Calu3 (cell line): Measurements from ENCODE around the gene ZNF445. TPM values are rescaled to one million over a fixed set of nuclear protein-coding genes. Genes with fewer than 3 reads are reported as not detected.

ENCODE experiments used
- BruUV-seq: library from RNA; stranded (reverse); fragments of 400-500 nt; replicated peaks from 2 replicates; lab custom pipeline; 2021; lab: Mats Ljungman, UMichigan
- CTCF ChIA-PET: fragments of 300-600 bp; sonication (Branson Sonifier 250); formaldehyde crosslinking; loops from one replicate; lab custom pipeline; 2022; ENCODE audit warnings: antibody characterized with exemption; lab: Charles Lee
- DNase-seq: peaks from one replicate; pipeline ENCODE4 v3.0.0; 2022
- H3K27ac Mint-ChIP-seq: one replicate; pipeline ENCODE4 v1.8.0; 2022; ENCODE audit warnings: mixed read lengths; ENCODE audit not compliant: unreplicated experiment
- H3K27me3 Mint-ChIP-seq: one replicate; pipeline ENCODE4 v1.8.0; 2022; ENCODE audit warnings: mixed read lengths; ENCODE audit not compliant: unreplicated experiment
- H3K36me3 Mint-ChIP-seq: one replicate; pipeline ENCODE4 v1.8.0; 2022; ENCODE audit warnings: mild to moderate bottlenecking, moderate library complexity, mixed read lengths; ENCODE audit not compliant: insufficient read depth, unreplicated experiment
- H3K4me1 Mint-ChIP-seq: one replicate; pipeline ENCODE4 v1.8.0; 2022; ENCODE audit warnings: mild to moderate bottlenecking, low read depth, mixed read lengths; ENCODE audit not compliant: unreplicated experiment
- H3K4me3 Mint-ChIP-seq: one replicate; pipeline ENCODE4 v1.8.0; 2022; ENCODE audit warnings: mild to moderate bottlenecking, low read depth, moderate library complexity, mixed read lengths; ENCODE audit not compliant: unreplicated experiment
- H3K9me3 Mint-ChIP-seq: one replicate; pipeline ENCODE4 v1.8.0; 2022; ENCODE audit warnings: low read depth, mixed read lengths; ENCODE audit not compliant: unreplicated experiment
- intact Hi-C: fragments of 100-400 bp; cut with micrococcal nuclease; formaldehyde crosslinking; loops from one replicate; pipeline ENCODE4 v1.10.0; 2022; ENCODE audit not compliant: unreplicated experiment
- total RNA-seq: library from RNA; stranded (reverse); gene quantifications from 2 replicates; pipeline ENCODE4 v1.2.3, GENCODE V29; 2022
- TF ChIP-seq, protein P1 (sequence below): fragments of 200-600 bp; IDR thresholded peaks from one replicate; pipeline ENCODE4 v1.8.0; 2022; ENCODE audit warnings: antibody characterized with exemption; ENCODE audit not compliant: unreplicated experiment

The ZNF445 gene
- total RNA-seq, 1 experiment from 2014 or later, result 17.3 TPM

GRCh38 chr3:44510000-44510368 lies 32.5 kb upstream of the ZNF445 start:
- peak overlapping the region; percentile 87 for H3K27ac Mint-ChIP-seq
- peaks cover 20% of the 10 kb centered on the region for H3K36me3 Mint-ChIP-seq
- TF ChIP-seq, protein P1, sequence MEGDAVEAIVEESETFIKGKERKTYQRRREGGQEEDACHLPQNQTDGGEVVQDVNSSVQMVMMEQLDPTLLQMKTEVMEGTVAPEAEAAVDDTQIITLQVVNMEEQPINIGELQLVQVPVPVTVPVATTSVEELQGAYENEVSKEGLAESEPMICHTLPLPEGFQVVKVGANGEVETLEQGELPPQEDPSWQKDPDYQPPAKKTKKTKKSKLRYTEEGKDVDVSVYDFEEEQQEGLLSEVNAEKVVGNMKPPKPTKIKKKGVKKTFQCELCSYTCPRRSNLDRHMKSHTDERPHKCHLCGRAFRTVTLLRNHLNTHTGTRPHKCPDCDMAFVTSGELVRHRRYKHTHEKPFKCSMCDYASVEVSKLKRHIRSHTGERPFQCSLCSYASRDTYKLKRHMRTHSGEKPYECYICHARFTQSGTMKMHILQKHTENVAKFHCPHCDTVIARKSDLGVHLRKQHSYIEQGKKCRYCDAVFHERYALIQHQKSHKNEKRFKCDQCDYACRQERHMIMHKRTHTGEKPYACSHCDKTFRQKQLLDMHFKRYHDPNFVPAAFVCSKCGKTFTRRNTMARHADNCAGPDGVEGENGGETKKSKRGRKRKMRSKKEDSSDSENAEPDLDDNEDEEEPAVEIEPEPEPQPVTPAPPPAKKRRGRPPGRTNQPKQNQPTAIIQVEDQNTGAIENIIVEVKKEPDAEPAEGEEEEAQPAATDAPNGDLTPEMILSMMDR, result no peak
- peak overlapping the region; percentile 88 for H3K4me3 Mint-ChIP-seq
- H3K27me3 Mint-ChIP-seq, result no peaks in the 10 kb centered on the region
- H3K9me3 Mint-ChIP-seq, result peaks cover 9% of the 10 kb centered on the region
- BruUV-seq, result no TSS peak
- CTCF ChIA-PET, result no interaction called here
- intact Hi-C loops, result loop anchor here (5.0 kb wide), 1 partner anchor 137 kb away; the partner anchor contains the start of gene ZNF35
- peaks cover 8% of the 10 kb centered on the region for H3K4me1 Mint-ChIP-seq
- DNase-seq, result no peak

DNA sequence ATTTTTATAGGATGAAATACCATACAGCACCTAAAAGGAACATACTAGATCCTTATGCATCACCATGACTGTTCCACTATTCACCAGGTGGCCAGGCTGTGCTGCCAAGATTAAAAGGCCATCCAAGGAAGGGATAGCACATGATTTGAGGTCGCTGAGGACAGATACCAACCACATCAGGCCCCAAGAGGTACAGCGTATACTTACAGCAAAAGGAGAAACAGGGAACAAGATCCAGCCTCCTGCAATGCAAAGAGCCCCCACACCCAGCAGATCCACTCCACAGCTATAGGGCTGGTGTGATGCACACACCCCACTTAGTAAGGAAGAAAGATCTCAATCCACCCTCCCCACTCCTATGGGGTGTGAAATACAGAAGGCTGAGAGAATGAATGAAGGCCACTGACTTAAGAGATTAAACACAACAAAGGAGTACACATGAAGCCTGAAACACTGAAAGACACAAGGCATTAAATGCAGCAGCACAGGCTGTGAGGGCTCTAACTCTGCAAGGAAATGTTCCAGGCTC lies 32.0 kb upstream of the ZNF445 start:
- intact Hi-C loops, result no loop called here
- H3K4me3 Mint-ChIP-seq, result peak overlapping the region; percentile 88
- no peak for DNase-seq
- peak overlapping the region; percentile 87 for H3K27ac Mint-ChIP-seq
- peaks cover 9% of the 10 kb centered on the region for H3K9me3 Mint-ChIP-seq
- CTCF ChIA-PET, result no interaction called here
- H3K36me3 Mint-ChIP-seq, result peaks cover 20% of the 10 kb centered on the region
- H3K4me1 Mint-ChIP-seq, result peaks cover 8% of the 10 kb centered on the region
- TF ChIP-seq, protein P1, result no peak
- H3K27me3 Mint-ChIP-seq, result no peaks in the 10 kb centered on the region
- TSS peak; percentile 57 for BruUV-seq

- DNase-seq, result no peak
- Mint-ChIP-seq H3K27me3 (no peaks in the 10 kb centered on the region), H3K4me1 (peaks cover 8% of the 10 kb centered on the region), H3K27ac (no peak overlapping the region), H3K9me3 (peaks cover 17% of the 10 kb centered on the region), H3K4me3 (no peak overlapping the region), H3K36me3 (peaks cover 26% of the 10 kb centered on the region)
- CTCF ChIA-PET, result no interaction called here
- intact Hi-C loops, result no loop called here
- TF ChIP-seq, protein P1, result no peak
- BruUV-seq, result no TSS peak
These were observed 29.5 kb upstream of the ZNF445 start for GRCh38 chr3:44506961-44507360.

GRCh38 chr3:44506556-44506955 lies 29.1 kb upstream of the ZNF445 start:
- Mint-ChIP-seq H3K27me3 (no peaks in the 10 kb centered on the region), H3K4me1 (peaks cover 8% of the 10 kb centered on the region), H3K9me3 (peaks cover 20% of the 10 kb centered on the region), H3K4me3 (no peak overlapping the region), H3K27ac (no peak overlapping the region), H3K36me3 (peaks cover 26% of the 10 kb centered on the region)
- TF ChIP-seq, protein P1, result no peak
- CTCF ChIA-PET, result no interaction called here
- no peak for DNase-seq
- intact Hi-C loops, result no loop called here
- no TSS peak for BruUV-seq
